ENCODE data around the gene USP32.

USP32 gene

GRCh38 chr17:60169921-60170817 is 221.8 kb downstream of the USP32 start:
- no peak for TF ChIP-seq MYC (IDR thresholded peaks at IDR 0.05; ENCODE audit: low read depth, low read length)
- TF ChIP-seq, protein P1, sequence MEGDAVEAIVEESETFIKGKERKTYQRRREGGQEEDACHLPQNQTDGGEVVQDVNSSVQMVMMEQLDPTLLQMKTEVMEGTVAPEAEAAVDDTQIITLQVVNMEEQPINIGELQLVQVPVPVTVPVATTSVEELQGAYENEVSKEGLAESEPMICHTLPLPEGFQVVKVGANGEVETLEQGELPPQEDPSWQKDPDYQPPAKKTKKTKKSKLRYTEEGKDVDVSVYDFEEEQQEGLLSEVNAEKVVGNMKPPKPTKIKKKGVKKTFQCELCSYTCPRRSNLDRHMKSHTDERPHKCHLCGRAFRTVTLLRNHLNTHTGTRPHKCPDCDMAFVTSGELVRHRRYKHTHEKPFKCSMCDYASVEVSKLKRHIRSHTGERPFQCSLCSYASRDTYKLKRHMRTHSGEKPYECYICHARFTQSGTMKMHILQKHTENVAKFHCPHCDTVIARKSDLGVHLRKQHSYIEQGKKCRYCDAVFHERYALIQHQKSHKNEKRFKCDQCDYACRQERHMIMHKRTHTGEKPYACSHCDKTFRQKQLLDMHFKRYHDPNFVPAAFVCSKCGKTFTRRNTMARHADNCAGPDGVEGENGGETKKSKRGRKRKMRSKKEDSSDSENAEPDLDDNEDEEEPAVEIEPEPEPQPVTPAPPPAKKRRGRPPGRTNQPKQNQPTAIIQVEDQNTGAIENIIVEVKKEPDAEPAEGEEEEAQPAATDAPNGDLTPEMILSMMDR (IDR thresholded peaks at IDR 0.05; ENCODE audit: low read depth, low read length), result no peak
- TF ChIP-seq POLR2A (IDR thresholded peaks at IDR 0.05; ENCODE audit: extremely low read depth, insufficient read length), result no peak
- no peak for TF ChIP-seq MAX (IDR thresholded peaks at IDR 0.05; ENCODE audit: low read depth, low read length)
- peak; percentile 81 for DNase-seq (ENCODE audit: low read depth)
- H3K4me3 ChIP-seq (ENCODE audit: low read depth, low read length), result no peak overlapping the region

- TF ChIP-seq MAX (IDR thresholded peaks at IDR 0.05; ENCODE audit: low read depth, low read length), result no peak
- TF ChIP-seq, protein P1 (IDR thresholded peaks at IDR 0.05; ENCODE audit: low read depth, low read length), result no peak
- TF ChIP-seq MYC (IDR thresholded peaks at IDR 0.05; ENCODE audit: low read depth, low read length), result no peak
- TF ChIP-seq POLR2A (IDR thresholded peaks at IDR 0.05; ENCODE audit: extremely low read depth, insufficient read length), result no peak
- no peak for DNase-seq (ENCODE audit: low read depth)
- no peak overlapping the region for H3K4me3 ChIP-seq (ENCODE audit: low read depth, low read length)
Measured at GRCh38 chr17:60168654-60169053, 223.3 kb downstream of the USP32 start.

- TF ChIP-seq, protein P1 (IDR thresholded peaks at IDR 0.05; ENCODE audit: low read depth, low read length), result no peak
- TF ChIP-seq MAX (IDR thresholded peaks at IDR 0.05; ENCODE audit: low read depth, low read length) (no peak), MYC (IDR thresholded peaks at IDR 0.05; ENCODE audit: low read depth, low read length) (no peak), POLR2A (IDR thresholded peaks at IDR 0.05; ENCODE audit: extremely low read depth, insufficient read length) (no peak)
- H3K4me3 ChIP-seq (ENCODE audit: low read depth, low read length), result no peak overlapping the region
- no peak for DNase-seq (ENCODE audit: low read depth)
Measured at GRCh38 chr17:60167065-60167741, 224.7 kb downstream of the USP32 start.

- TF ChIP-seq MYC (IDR thresholded peaks at IDR 0.05; ENCODE audit: low read depth, low read length) (no peak; the same call in 1 of the 2 replicates), POLR2A (IDR thresholded peaks at IDR 0.05; ENCODE audit: extremely low read depth, insufficient read length) (no peak), MAX (IDR thresholded peaks at IDR 0.05; ENCODE audit: low read depth, low read length) (no peak)
- TF ChIP-seq, protein P1 (IDR thresholded peaks at IDR 0.05; ENCODE audit: low read depth, low read length), result no peak
- DNase-seq (ENCODE audit: low read depth), result peak; percentile 66
- H3K4me3 ChIP-seq (ENCODE audit: low read depth, low read length), result no peak overlapping the region
Measured at GRCh38 chr17:60165971-60166370, 226.0 kb downstream of the USP32 start.

GRCh38 chr17:60165223-60165622 is 226.7 kb downstream of the USP32 start:
- H3K4me3 ChIP-seq (ENCODE audit: low read depth, low read length), result no peak overlapping the region
- DNase-seq (ENCODE audit: low read depth), result no peak
- TF ChIP-seq MAX (IDR thresholded peaks at IDR 0.05; ENCODE audit: low read depth, low read length) (no peak), POLR2A (IDR thresholded peaks at IDR 0.05; ENCODE audit: extremely low read depth, insufficient read length) (no peak), MYC (IDR thresholded peaks at IDR 0.05; ENCODE audit: low read depth, low read length) (no peak)
- TF ChIP-seq, protein P1 (IDR thresholded peaks at IDR 0.05; ENCODE audit: low read depth, low read length), result no peak
